GM20000 (cell line): ENCODE measurements around the gene MAP9.
"Not testable (repeated sequence)": the region's sequence is repeated elsewhere in the genome, so short reads cannot be mapped to it uniquely, and the experiment has no call there.

Experiments used
- DNase-seq: peaks from one replicate; pipeline ENCODE4 v3.0.0; 2012; ENCODE audit warnings: low spot score
- CTCF ChIP-seq: IDR thresholded peaks from 2 replicates; pipeline ENCODE4 v1.5.1; 2012; ENCODE audit warnings: mild to moderate bottlenecking, control low read depth; ENCODE audit errors: extremely low read depth, missing control alignments

MAP9 gene

GRCh38 chr4:155319516-155319915, 57.2 kb downstream of the MAP9 start:
- no peak for TF ChIP-seq CTCF
- DNase-seq, result no peak

GRCh38 chr4:155312027-155312426, 64.7 kb downstream of the MAP9 start:
- not testable (repeated sequence) for DNase-seq

GRCh38 chr4:155307731-155308277, 69.0 kb downstream of the MAP9 start:
- no peak for DNase-seq

GRCh38 chr4:155305619-155306018, 71.1 kb downstream of the MAP9 start:
- TF ChIP-seq CTCF, result no peak
- DNase-seq, result no peak

More at GRCh38 chr4:155307731-155308277, 69.0 kb downstream of the MAP9 start:
- TF ChIP-seq CTCF, result no peak

- TF ChIP-seq CTCF, result no peak
Measured at GRCh38 chr4:155304375-155304774, 72.4 kb downstream of the MAP9 start.

GRCh38 chr4:155299103-155299502, 77.7 kb downstream of the MAP9 start:
- DNase-seq, result no peak
- TF ChIP-seq CTCF, result no peak

More at GRCh38 chr4:155304375-155304774, 72.4 kb downstream of the MAP9 start:
- no peak for DNase-seq
